Endothelial cell of umbilical vein (primary cell): Measurements from ENCODE around the gene OPRL1. TPM values are rescaled to one million over a fixed set of nuclear protein-coding genes. Genes with fewer than 3 reads are reported as not detected.

Source experiments
- BruUV-seq: library from RNA; stranded (reverse); fragments of 400-500 nt; replicated peaks from 2 replicates; lab custom pipeline; 2021; lab: Mats Ljungman, UMichigan
- CTCF ChIA-PET: fragments of 300-600, 350-600 bp; sonication (Branson Sonifier 250); formaldehyde crosslinking; loops from one replicate; lab custom pipeline; 2021; ENCODE audit warnings: antibody characterized with exemption, inconsistent platforms; lab: Charles Lee
- POLR2A ChIA-PET: fragments of 300-600, 350-600 bp; sonication (Branson Sonifier 250); formaldehyde crosslinking; loops from one replicate; lab custom pipeline; 2021; ENCODE audit warnings: antibody characterized with exemption, inconsistent platforms; lab: Charles Lee
- DNase-seq: peaks from one replicate; pipeline ENCODE4 v3.0.0-alpha.2; 2011; ENCODE audit warnings: low read depth, low spot score
- FAIRE-seq: peaks from 2 replicates; lab custom pipeline; 2011; peaks lifted over from hg19 to GRCh38; lab: Jason Lieb, UNC
- H2AFZ ChIP-seq: 2 replicates; pipeline ENCODE4 v1.6.0; 2012; ENCODE audit warnings: low read depth, low read length, control low read depth, inconsistent platforms
- H3K27ac ChIP-seq: 2 replicates; pipeline ENCODE4 v1.5.1; 2011; ENCODE audit warnings: low read depth, mild to moderate bottlenecking, control low read depth, low read length, moderate library complexity; ENCODE audit not compliant: insufficient read depth
- H3K27me3 ChIP-seq, 2 experiments: 2 replicates each; pipeline versions ENCODE4 v1.6.0 to v1.6.1; 2011; ENCODE audit warnings: low read length in 2 of 2, mixed read lengths in 1 of 2; ENCODE audit not compliant: control insufficient read depth in 2 of 2, insufficient read depth in 2 of 2
- H3K36me3 ChIP-seq, 2 experiments: 2 replicates in 1 of 2; 3 replicates in 1 of 2; pipeline ENCODE4 v1.5.1; 2011; ENCODE audit warnings: low read length in 2 of 2, mild to moderate bottlenecking in 1 of 2, moderate library complexity in 1 of 2; ENCODE audit not compliant: control insufficient read depth in 2 of 2, insufficient read depth in 2 of 2; ENCODE audit errors: extremely low read depth in 1 of 2
- H3K4me1 ChIP-seq: 3 replicates; pipeline ENCODE4 v1.5.1; 2011; ENCODE audit warnings: mild to moderate bottlenecking, low read length; ENCODE audit not compliant: control insufficient read depth, insufficient read depth; ENCODE audit errors: extremely low read depth
- H3K4me2 ChIP-seq: 2 replicates; pipeline ENCODE4 v1.6.1; 2011; ENCODE audit warnings: low read length, control low read depth, mixed read lengths; ENCODE audit not compliant: insufficient read depth
- H3K4me3 ChIP-seq, 3 experiments: fragments of 200-600 bp in 1 of 3; sonication (generic), shearing (Covaris generic) in 1 of 3; replicated peaks in 1 of 3; 2 replicates each; pipeline ENCODE4 v1.5.1; 2011 to 2016; ENCODE audit warnings: control low read depth in 3 of 3, low read length in 3 of 3, mild to moderate bottlenecking in 2 of 3, inconsistent platforms in 1 of 3, low read depth in 1 of 3, moderate library complexity in 1 of 3; ENCODE audit not compliant: insufficient read depth in 1 of 3
- H3K79me2 ChIP-seq: 2 replicates; pipeline ENCODE4 v1.6.0; 2012; ENCODE audit warnings: low read length, inconsistent platforms; ENCODE audit not compliant: control insufficient read depth, insufficient read depth
- H3K9ac ChIP-seq: replicated peaks from 2 replicates; pipeline ENCODE3; 2011; ENCODE audit warnings: low read length, control low read depth; ENCODE audit not compliant: insufficient read depth; ENCODE audit errors: extremely low read depth
- H3K9me1 ChIP-seq: replicated peaks from 3 replicates; pipeline ENCODE4 v1.6.0; 2011; ENCODE audit warnings: mild to moderate bottlenecking, low read length; ENCODE audit not compliant: control insufficient read depth, insufficient read depth; ENCODE audit errors: extremely low read depth
- H3K9me3 ChIP-seq: replicated peaks from 2 replicates; pipeline ENCODE4 v1.5.1; 2012; ENCODE audit warnings: low read length, inconsistent platforms; ENCODE audit not compliant: control insufficient read depth, insufficient read depth
- H4K20me1 ChIP-seq: replicated peaks from 2 replicates; pipeline ENCODE3; 2011; ENCODE audit warnings: mild to moderate bottlenecking, low read length; ENCODE audit not compliant: control insufficient read depth, insufficient read depth; ENCODE audit errors: extremely low read depth
- EZH2 ChIP-seq: IDR thresholded peaks from 2 replicates; pipeline ENCODE4 v1.6.1; 2012; ENCODE audit warnings: borderline replicate concordance, low read depth, mild to moderate bottlenecking, moderate library complexity, low read length, inconsistent platforms; ENCODE audit not compliant: severe bottlenecking
- FOS ChIP-seq: IDR thresholded peaks from 2 replicates; pipeline ENCODE4 v1.6.1; 2011; ENCODE audit warnings: mild to moderate bottlenecking, low read length, moderate library complexity, borderline replicate concordance; ENCODE audit not compliant: insufficient read depth
- GATA2 ChIP-seq: IDR thresholded peaks from 2 replicates; pipeline ENCODE4 v1.7.0; 2011; ENCODE audit warnings: low read depth, mild to moderate bottlenecking, moderate library complexity, mixed read lengths, low read length; ENCODE audit not compliant: insufficient read length, insufficient read depth
- JUN ChIP-seq: IDR thresholded peaks from 2 replicates; pipeline ENCODE4 v1.6.1; 2011; ENCODE audit warnings: borderline replicate concordance, low read depth; ENCODE audit not compliant: insufficient read length, insufficient read depth
- MYC ChIP-seq: IDR thresholded peaks from one replicate; pipeline ENCODE4 v1.6.1; 2011; ENCODE audit warnings: mild to moderate bottlenecking, low read depth, low read length
- POLR2A ChIP-seq: IDR thresholded peaks from 2 replicates; pipeline ENCODE4 v1.6.1; 2012; ENCODE audit warnings: low read depth, mild to moderate bottlenecking, control low read depth, low read length
- POLR2AphosphoS5 ChIP-seq: IDR thresholded peaks from 2 replicates; pipeline ENCODE4 v1.6.1; 2012; ENCODE audit warnings: low read depth, mild to moderate bottlenecking, control low read depth, low read length, moderate library complexity; ENCODE audit not compliant: insufficient read depth
- dilution Hi-C: fragments of 300-500 bp; cut with MboI; formaldehyde crosslinking; loops from one replicate; pipeline ENCODE4 v1.15.0; 2019; ENCODE audit warnings: low sequenced_read_pairs; ENCODE audit not compliant: extremely low pct_ligation_motif_present
- intact Hi-C: fragments of 100-400 bp; cut with micrococcal nuclease; formaldehyde crosslinking; loops from one replicate; pipeline ENCODE4 v1.10.0; 2022
- polyA plus RNA-seq, 4 experiments: library from polyadenylated mRNA; depleted of rRNA in 3 of 4; stranded (reverse) in 3 of 4; unstranded in 1 of 4; fragments of >200 nt; gene quantifications; 2 replicates each; pipeline versions ENCODE4 v1.2.1 to v1.2.3, GENCODE V29; 2011 to 2012; ENCODE audit warnings: missing spikeins in 1 of 4
- total RNA-seq: library from RNA; stranded (reverse); gene quantifications from 2 replicates; pipeline ENCODE4 v1.2.3, GENCODE V29; 2021
- TF ChIP-seq, protein P1 (sequence below): IDR thresholded peaks from 2 replicates; pipeline ENCODE4 v1.6.1; 2011; ENCODE audit not compliant: insufficient read depth, insufficient read length
- TF ChIP-seq, protein P2 (sequence below), 2 donors: IDR thresholded peaks; 1 replicate in 1 of 2; 2 replicates in 1 of 2; pipeline ENCODE4 v1.5.1; 2011; ENCODE audit warnings: low read length in 2 of 2, mild to moderate bottlenecking in 2 of 2, moderate library complexity in 2 of 2, control low read depth in 1 of 2, inconsistent platforms in 1 of 2, low read depth in 1 of 2; ENCODE audit not compliant: insufficient read depth in 1 of 2; ENCODE audit errors: extremely low read depth in 1 of 2

OPRL1 gene
- total and polyA plus RNA-seq, 2 donors (not counting 3 experiments of a cell fraction or from before 2014, with no cell fraction given): 1.9 to 2.0 TPM

- Histone ChIP-seq H2AFZ (no peak overlapping the region), H3K9me1 (no peaks in the 10 kb centered on the region), H3K36me3 (no peaks in the 10 kb centered on the region), H4K20me1 (no peaks in the 10 kb centered on the region), H3K4me2 (no peak overlapping the region), H3K4me1 (no peaks in the 10 kb centered on the region), H3K4me3 (no peak overlapping the region), H3K9ac (no peak overlapping the region), H3K9me3 (no peaks in the 10 kb centered on the region), H3K79me2 (no peaks in the 10 kb centered on the region), H3K27me3 (no peaks in the 10 kb centered on the region), H3K27ac (no peak overlapping the region)
- no peak for FAIRE-seq
- POLR2A ChIA-PET: no interaction called here
- dilution Hi-C loops: no loop called here
- TF ChIP-seq MYC: no peak
- no peak for TF ChIP-seq GATA2
- TF ChIP-seq, protein P1, sequence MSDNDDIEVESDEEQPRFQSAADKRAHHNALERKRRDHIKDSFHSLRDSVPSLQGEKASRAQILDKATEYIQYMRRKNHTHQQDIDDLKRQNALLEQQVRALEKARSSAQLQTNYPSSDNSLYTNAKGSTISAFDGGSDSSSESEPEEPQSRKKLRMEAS: no peak
- no peak for TF ChIP-seq EZH2
- no peak for TF ChIP-seq JUN
- TF ChIP-seq FOS: no peak
- no peak for TF ChIP-seq POLR2AphosphoS5
- TF ChIP-seq POLR2A: no peak
- TF ChIP-seq, protein P2, sequence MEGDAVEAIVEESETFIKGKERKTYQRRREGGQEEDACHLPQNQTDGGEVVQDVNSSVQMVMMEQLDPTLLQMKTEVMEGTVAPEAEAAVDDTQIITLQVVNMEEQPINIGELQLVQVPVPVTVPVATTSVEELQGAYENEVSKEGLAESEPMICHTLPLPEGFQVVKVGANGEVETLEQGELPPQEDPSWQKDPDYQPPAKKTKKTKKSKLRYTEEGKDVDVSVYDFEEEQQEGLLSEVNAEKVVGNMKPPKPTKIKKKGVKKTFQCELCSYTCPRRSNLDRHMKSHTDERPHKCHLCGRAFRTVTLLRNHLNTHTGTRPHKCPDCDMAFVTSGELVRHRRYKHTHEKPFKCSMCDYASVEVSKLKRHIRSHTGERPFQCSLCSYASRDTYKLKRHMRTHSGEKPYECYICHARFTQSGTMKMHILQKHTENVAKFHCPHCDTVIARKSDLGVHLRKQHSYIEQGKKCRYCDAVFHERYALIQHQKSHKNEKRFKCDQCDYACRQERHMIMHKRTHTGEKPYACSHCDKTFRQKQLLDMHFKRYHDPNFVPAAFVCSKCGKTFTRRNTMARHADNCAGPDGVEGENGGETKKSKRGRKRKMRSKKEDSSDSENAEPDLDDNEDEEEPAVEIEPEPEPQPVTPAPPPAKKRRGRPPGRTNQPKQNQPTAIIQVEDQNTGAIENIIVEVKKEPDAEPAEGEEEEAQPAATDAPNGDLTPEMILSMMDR (IDR thresholded peaks at IDR 0.05; ENCODE audit: extremely low read depth in 1 of 2, insufficient read depth in 1 of 2, low read depth in 1 of 2, low read length in 2 of 2): no peak
- no peak for DNase-seq
- no TSS peak for BruUV-seq
- CTCF ChIA-PET: interaction anchor here (1.4 kb wide), 1 partner anchor 8 kb away, joined by 4 read pairs; no protein-coding TSS in a partner anchor
- intact Hi-C loops: no loop called here
Measured at GRCh38 chr20:64109831-64110391, 30.0 kb downstream of the OPRL1 start.
